PC-3 (cell line): Measurements from ENCODE around the gene RNF151. TPM values are rescaled to one million over a fixed set of nuclear protein-coding genes. Genes with fewer than 3 reads are reported as not detected.

Experiments used
- ATAC-seq: fragments of 200-7000 bp; cut with Tn5 transposase; 2 replicates; pipeline ENCODE4 v1.9.1; 2020; ENCODE audit warnings: mild to moderate bottlenecking, moderate library complexity
- BruUV-seq: library from RNA; stranded (reverse); fragments of 400-500 nt; replicated peaks from 2 replicates; lab custom pipeline; 2021; lab: Mats Ljungman, UMichigan
- CTCF ChIA-PET: fragments of 300-600 bp; sonication (Branson Sonifier 250); formaldehyde crosslinking; loops from one replicate; lab custom pipeline; 2022; ENCODE audit warnings: antibody characterized with exemption; lab: Charles Lee
- POLR2A ChIA-PET: fragments of 300-600 bp; sonication (Branson Sonifier 250); formaldehyde crosslinking; loops from one replicate; lab custom pipeline; 2022; ENCODE audit warnings: antibody characterized with exemption; ENCODE audit not compliant: unreplicated experiment; lab: Charles Lee
- DNase-seq: peaks from one replicate; pipeline ENCODE4 v3.0.0-alpha.2; 2015
- H2AFZ ChIP-seq: fragments of 300-600 bp; sonication (generic); 2 replicates; pipeline ENCODE4 v1.6.0; 2016; ENCODE audit warnings: antibody characterized with exemption, low read length
- H3F3A ChIP-seq: fragments of 300-600 bp; sonication (generic); one replicate; pipeline ENCODE4 v1.6.0; 2017; ENCODE audit warnings: antibody characterized with exemption, low read length, control low read depth, mild to moderate bottlenecking; ENCODE audit not compliant: unreplicated experiment
- H3K27ac ChIP-seq: fragments of 300-600 bp; sonication (generic); 2 replicates; pipeline ENCODE4 v1.5.1; 2016; ENCODE audit warnings: mild to moderate bottlenecking, low read length
- H3K27me3 ChIP-seq: fragments of 300-600 bp; sonication (generic); 2 replicates; pipeline ENCODE4 v1.6.1; 2016; ENCODE audit warnings: low read length, mixed read lengths
- H3K36me3 ChIP-seq: fragments of 300-600 bp; sonication (generic); 2 replicates; pipeline ENCODE4 v1.6.1; 2016; ENCODE audit warnings: low read depth, mixed run types, low read length, mixed read lengths
- H3K4me1 ChIP-seq: fragments of 300-600 bp; sonication (generic); 2 replicates; pipeline ENCODE4 v1.5.1; 2016; ENCODE audit warnings: low read length; ENCODE audit not compliant: insufficient read depth
- H3K4me2 ChIP-seq: fragments of 300-600 bp; sonication (generic); 2 replicates; pipeline ENCODE4 v1.6.0; 2016; ENCODE audit warnings: low read length
- H3K4me3 ChIP-seq: fragments of 300-600 bp; sonication (generic); 2 replicates; pipeline ENCODE4 v1.5.1; 2016; ENCODE audit warnings: mild to moderate bottlenecking, low read length, mixed read lengths
- H3K79me2 ChIP-seq: fragments of 300-600 bp; sonication (generic); 2 replicates; pipeline ENCODE4 v1.6.1; 2017; ENCODE audit warnings: low read length, mixed read lengths
- H3K9ac ChIP-seq: fragments of 300-600 bp; sonication (generic); 2 replicates; pipeline ENCODE4 v1.6.0; 2016; ENCODE audit warnings: mild to moderate bottlenecking, low read length
- H3K9me2 ChIP-seq: fragments of 300-600 bp; sonication (generic); replicated peaks from 2 replicates; pipeline ENCODE4 v1.6.1; 2016; ENCODE audit warnings: mixed run types, low read length, mixed read lengths
- H3K9me3 ChIP-seq: fragments of 300-600 bp; sonication (generic); 2 replicates; pipeline ENCODE4 v1.6.1; 2016; ENCODE audit warnings: low read length, mixed read lengths
- H4K20me1 ChIP-seq: fragments of 300-600 bp; sonication (generic); 2 replicates; pipeline ENCODE4 v1.6.1; 2016; ENCODE audit warnings: low read length, mixed read lengths
- EZH2 ChIP-seq: fragments of 300-600 bp; sonication (generic); IDR thresholded peaks from one replicate; pipeline ENCODE4 v1.6.1; 2017; ENCODE audit warnings: antibody characterized with exemption, mild to moderate bottlenecking, low read length; ENCODE audit not compliant: unreplicated experiment
- EZH2phosphoT487 ChIP-seq: fragments of 300-600 bp; sonication (generic); IDR thresholded peaks from 2 replicates; pipeline ENCODE4 v1.6.1; 2018; ENCODE audit warnings: mild to moderate bottlenecking, antibody characterized with exemption, low read length, borderline replicate concordance
- intact Hi-C: fragments of 100-400 bp; cut with micrococcal nuclease; formaldehyde crosslinking; loops from 2 replicates; pipeline ENCODE4 v1.9.0; 2023
- total RNA-seq: library from RNA; depleted of rRNA; stranded (reverse); fragments of >200 nt; gene quantifications from 2 replicates; pipeline ENCODE4 v1.2.3, GENCODE V29; 2014
- TF ChIP-seq, protein P1 (sequence below): fragments of 300-600 bp; sonication (generic); conservative IDR thresholded peaks from 2 replicates; pipeline ENCODE4 v1.5.1; 2017; ENCODE audit warnings: antibody characterized with exemption, low read depth, mild to moderate bottlenecking, low read length

RNF151 gene
- total RNA-seq, 1 experiment from 2014 or later = not detected

- H3K36me3 ChIP-seq = no peaks in the 10 kb centered on the region
- intact Hi-C loops = loop anchor here (1.0 kb wide), 1 partner anchor 69 kb away; no protein-coding TSS in a partner anchor
- H3K27ac ChIP-seq = no peak overlapping the region
- H4K20me1 ChIP-seq = no peaks in the 10 kb centered on the region
- ChIA-PET POLR2A (no interaction called here), CTCF (interaction anchor here (0.6 kb wide), 3 partner anchors 9 to 1166 kb away, joined by 3 to 4 read pairs (median 3); no protein-coding TSS in a partner anchor)
- H3K79me2 ChIP-seq = no peaks in the 10 kb centered on the region
- no peaks in the 10 kb centered on the region for H3K27me3 ChIP-seq
- H2AFZ ChIP-seq = no peak overlapping the region
- H3K4me1 ChIP-seq = peaks cover 8% of the 10 kb centered on the region
- BruUV-seq = no TSS peak
- no peak overlapping the region for H3K9ac ChIP-seq
- H3K4me3 ChIP-seq = no peak overlapping the region
- DNase-seq (peak; percentile 54), ATAC-seq (peak; percentile 68)
- TF ChIP-seq EZH2 (no peak), EZH2phosphoT487 (no peak)
- TF ChIP-seq, protein P1, sequence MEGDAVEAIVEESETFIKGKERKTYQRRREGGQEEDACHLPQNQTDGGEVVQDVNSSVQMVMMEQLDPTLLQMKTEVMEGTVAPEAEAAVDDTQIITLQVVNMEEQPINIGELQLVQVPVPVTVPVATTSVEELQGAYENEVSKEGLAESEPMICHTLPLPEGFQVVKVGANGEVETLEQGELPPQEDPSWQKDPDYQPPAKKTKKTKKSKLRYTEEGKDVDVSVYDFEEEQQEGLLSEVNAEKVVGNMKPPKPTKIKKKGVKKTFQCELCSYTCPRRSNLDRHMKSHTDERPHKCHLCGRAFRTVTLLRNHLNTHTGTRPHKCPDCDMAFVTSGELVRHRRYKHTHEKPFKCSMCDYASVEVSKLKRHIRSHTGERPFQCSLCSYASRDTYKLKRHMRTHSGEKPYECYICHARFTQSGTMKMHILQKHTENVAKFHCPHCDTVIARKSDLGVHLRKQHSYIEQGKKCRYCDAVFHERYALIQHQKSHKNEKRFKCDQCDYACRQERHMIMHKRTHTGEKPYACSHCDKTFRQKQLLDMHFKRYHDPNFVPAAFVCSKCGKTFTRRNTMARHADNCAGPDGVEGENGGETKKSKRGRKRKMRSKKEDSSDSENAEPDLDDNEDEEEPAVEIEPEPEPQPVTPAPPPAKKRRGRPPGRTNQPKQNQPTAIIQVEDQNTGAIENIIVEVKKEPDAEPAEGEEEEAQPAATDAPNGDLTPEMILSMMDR = peak; percentile 44
- no peaks in the 10 kb centered on the region for H3K9me2 ChIP-seq
- no peaks in the 10 kb centered on the region for H3F3A ChIP-seq
- no peaks in the 10 kb centered on the region for H3K9me3 ChIP-seq
- no peak overlapping the region for H3K4me2 ChIP-seq
These were observed 34.3 kb upstream of the RNF151 start for GRCh38 chr16:1932050-1933028.

GRCh38 chr16:1933097-1933661 lies 33.5 kb upstream of the RNF151 start:
- Histone ChIP-seq H3K9ac (no peak overlapping the region), H3K9me2 (no peaks in the 10 kb centered on the region), H3F3A (no peaks in the 10 kb centered on the region), H3K4me2 (no peak overlapping the region), H3K4me1 (peaks cover 8% of the 10 kb centered on the region), H3K27me3 (no peaks in the 10 kb centered on the region), H3K36me3 (no peaks in the 10 kb centered on the region), H3K4me3 (no peak overlapping the region), H4K20me1 (no peaks in the 10 kb centered on the region), H3K9me3 (no peaks in the 10 kb centered on the region), H3K27ac (no peak overlapping the region), H3K79me2 (no peaks in the 10 kb centered on the region), H2AFZ (no peak overlapping the region)
- TF ChIP-seq EZH2phosphoT487 (no peak), EZH2 (no peak)
- TF ChIP-seq, protein P1 = no peak
- CTCF ChIA-PET = no interaction called here
- POLR2A ChIA-PET = no interaction called here
- intact Hi-C loops = no loop called here
- ATAC-seq (no peak), DNase-seq (no peak)
- BruUV-seq = no TSS peak
